ENCODE results near the gene EIF4A3.

GRCh38 chr17:80087346-80088265 lies 59.3 kb downstream of the EIF4A3 start:
- TF ChIP-seq POLR2AphosphoS5 (IDR thresholded peaks at IDR 0.05), result no peak
- TF ChIP-seq CTCF (IDR thresholded peaks at IDR 0.05), result no peak
- no peak for TF ChIP-seq POLR2A (IDR thresholded peaks at IDR 0.05; ENCODE audit: low read depth)
- no peak for TF ChIP-seq EP300 (IDR thresholded peaks at IDR 0.05)

Data from esophagus muscularis mucosa (tissue), 4 donors.